HepG2 (cell line): ENCODE measurements around the gene OGFOD3. TPM values are rescaled to one million over a fixed set of nuclear protein-coding genes. Genes with fewer than 3 reads are reported as not detected.

Source experiments
- MAFG ChIP-seq: sonication (generic); formaldehyde crosslinking; IDR thresholded peaks from 2 replicates; pipeline ENCODE4 v1.5.1; 2020; ENCODE audit warnings: mild to moderate bottlenecking, missing genetic modification reagents
- MEF2D ChIP-seq: sonication (generic); formaldehyde crosslinking; IDR thresholded peaks from 2 replicates; pipeline ENCODE4 v1.5.1; 2020; ENCODE audit warnings: mild to moderate bottlenecking, missing genetic modification reagents
- MTA3 ChIP-seq: sonication (generic); formaldehyde crosslinking; IDR thresholded peaks from 2 replicates; pipeline ENCODE4 v1.4.0; 2020; ENCODE audit warnings: missing genetic modification reagents
- MYPOP ChIP-seq: sonication (generic); formaldehyde crosslinking; IDR thresholded peaks from 2 replicates; pipeline ENCODE4 v1.8.1; 2023; ENCODE audit warnings: mild to moderate bottlenecking, moderate library complexity, missing genetic modification reagents
- NCOA5 ChIP-seq: sonication (generic); formaldehyde crosslinking; IDR thresholded peaks from 2 replicates; pipeline ENCODE4 v1.4.0; 2020; ENCODE audit warnings: missing genetic modification reagents
- PAX8 ChIP-seq: sonication (generic); formaldehyde crosslinking; IDR thresholded peaks from 2 replicates; pipeline ENCODE4 v1.8.0; 2022; ENCODE audit warnings: mild to moderate bottlenecking, missing genetic modification reagents, borderline replicate concordance
- PRDM4 ChIP-seq: sonication (generic); formaldehyde crosslinking; IDR thresholded peaks from 2 replicates; pipeline ENCODE4 v1.9.0; 2021; ENCODE audit warnings: missing genetic modification reagents, borderline replicate concordance
- RBFOX2 ChIP-seq: fragments of 200-400 bp; formaldehyde crosslinking; IDR thresholded peaks from 2 replicates; pipeline ENCODE4 v1.6.1; 2017; ENCODE audit warnings: low read depth, mild to moderate bottlenecking, low read length
- REL ChIP-seq: sonication (generic); formaldehyde crosslinking; conservative IDR thresholded peaks from 2 replicates; pipeline ENCODE4 v1.8.0; 2022; ENCODE audit warnings: mild to moderate bottlenecking, missing genetic modification reagents, moderate library complexity
- REXO4 ChIP-seq: sonication (generic); formaldehyde crosslinking; IDR thresholded peaks from 2 replicates; pipeline ENCODE4 v1.8.0; 2022; ENCODE audit warnings: missing genetic modification reagents, mild to moderate bottlenecking, borderline replicate concordance
- ZBTB37 ChIP-seq: sonication (generic); formaldehyde crosslinking; IDR thresholded peaks from 2 replicates; pipeline ENCODE4 v1.4.0; 2020; ENCODE audit warnings: mild to moderate bottlenecking, missing genetic modification reagents
- ZFP62 ChIP-seq: sonication (generic); formaldehyde crosslinking; IDR thresholded peaks from 2 replicates; pipeline ENCODE4 v1.4.0; 2020; ENCODE audit warnings: missing genetic modification reagents
- ZNF205 ChIP-seq: IDR thresholded peaks from 2 replicates; pipeline ENCODE4 v1.6.1; 2018; ENCODE audit warnings: missing biosample characterization, missing genetic modification reagents
- ZNF260 ChIP-seq: sonication (generic); formaldehyde crosslinking; IDR thresholded peaks from 2 replicates; pipeline ENCODE4 v1.4.0; 2020; ENCODE audit warnings: missing genetic modification reagents, low read depth, mild to moderate bottlenecking, borderline replicate concordance
- ZNF441 ChIP-seq: sonication (generic); formaldehyde crosslinking; IDR thresholded peaks from 2 replicates; pipeline ENCODE4 v1.7.0; 2021; ENCODE audit warnings: missing genetic modification reagents, borderline replicate concordance
- ZNF512B ChIP-seq: sonication (generic); formaldehyde crosslinking; IDR thresholded peaks from 2 replicates; pipeline ENCODE4 v1.5.1; 2020; ENCODE audit warnings: missing genetic modification reagents, mild to moderate bottlenecking, borderline replicate concordance
- ZNF772 ChIP-seq: sonication (generic); formaldehyde crosslinking; IDR thresholded peaks from 2 replicates; pipeline ENCODE4 v1.5.0; 2020; ENCODE audit warnings: mild to moderate bottlenecking, missing genetic modification reagents
- polyA plus RNA-seq, 8 experiments: library from polyadenylated mRNA; depleted of rRNA in 3 of 8; stranded (reverse) in 7 of 8; unstranded in 1 of 8; fragments of >200 nt; fragmentation: Illumina TruSeq in 4 of 8; extraction: Trizol in 4 of 8; gene quantifications; 2 replicates each; pipeline versions ENCODE4 v1.2.1 to v1.2.3, GENCODE V29; 2011 to 2016; ENCODE audit warnings: low read depth in 4 of 8, missing spikeins in 1 of 8, mixed read lengths in 1 of 8; ENCODE audit not compliant: insufficient read depth in 1 of 8
- total RNA-seq, 5 experiments: library from RNA; depleted of rRNA; stranded (reverse); fragments of >200 nt; fragmentation: Illumina TruSeq; extraction: Trizol; gene quantifications; 2 replicates each; pipeline ENCODE4 v1.2.3, GENCODE V29; 2016; ENCODE audit warnings: low read depth in 1 of 5

OGFOD3 gene
- total and polyA plus RNA-seq, 2 of the 13 experiments (the other 11 are each of a cell fraction or from before 2014, with no cell fraction given) = 40.0 to 42.1 TPM

GRCh38 chr17:82342361-82343079, 75.9 kb downstream of the OGFOD3 start (continued):
- TF ChIP-seq ZNF441 = no peak
- no peak for TF ChIP-seq ZNF260 (CRISPR knock-in tag)
- no peak; the same call in 1 of the 2 replicates for TF ChIP-seq ZNF772 (CRISPR knock-in tag)
- TF ChIP-seq ZBTB37 (CRISPR knock-in tag) = no peak
- no peak for TF ChIP-seq PAX8
- no peak for TF ChIP-seq MYPOP
- no peak for TF ChIP-seq REXO4
- TF ChIP-seq MAFG (CRISPR knock-in tag) = no peak
- TF ChIP-seq REL (CRISPR knock-in tag) = no peak
- TF ChIP-seq ZFP62 (CRISPR knock-in tag) = no peak
- 0 out of 2 replicates have a peak, but pooled peaks have one; percentile 48 for TF ChIP-seq RBFOX2
- TF ChIP-seq ZNF205 (CRISPR knock-in tag) = no peak
- TF ChIP-seq NCOA5 (CRISPR knock-in tag) = no peak
- no peak for TF ChIP-seq PRDM4
- TF ChIP-seq MEF2D (CRISPR knock-in tag) = 0 out of 2 replicates have a peak, but pooled peaks have one; percentile 1
- no peak for TF ChIP-seq MTA3 (CRISPR knock-in tag)
- no peak for TF ChIP-seq ZNF512B (CRISPR knock-in tag)
